ENCODE results near the gene FGFR4. TPM values are rescaled to one million over a fixed set of nuclear protein-coding genes. Genes with fewer than 3 reads are reported as not detected.

Gene FGFR4
- total RNA-seq, 1 experiment from 2014 or later, result 291 TPM

- TF ChIP-seq, protein P1, sequence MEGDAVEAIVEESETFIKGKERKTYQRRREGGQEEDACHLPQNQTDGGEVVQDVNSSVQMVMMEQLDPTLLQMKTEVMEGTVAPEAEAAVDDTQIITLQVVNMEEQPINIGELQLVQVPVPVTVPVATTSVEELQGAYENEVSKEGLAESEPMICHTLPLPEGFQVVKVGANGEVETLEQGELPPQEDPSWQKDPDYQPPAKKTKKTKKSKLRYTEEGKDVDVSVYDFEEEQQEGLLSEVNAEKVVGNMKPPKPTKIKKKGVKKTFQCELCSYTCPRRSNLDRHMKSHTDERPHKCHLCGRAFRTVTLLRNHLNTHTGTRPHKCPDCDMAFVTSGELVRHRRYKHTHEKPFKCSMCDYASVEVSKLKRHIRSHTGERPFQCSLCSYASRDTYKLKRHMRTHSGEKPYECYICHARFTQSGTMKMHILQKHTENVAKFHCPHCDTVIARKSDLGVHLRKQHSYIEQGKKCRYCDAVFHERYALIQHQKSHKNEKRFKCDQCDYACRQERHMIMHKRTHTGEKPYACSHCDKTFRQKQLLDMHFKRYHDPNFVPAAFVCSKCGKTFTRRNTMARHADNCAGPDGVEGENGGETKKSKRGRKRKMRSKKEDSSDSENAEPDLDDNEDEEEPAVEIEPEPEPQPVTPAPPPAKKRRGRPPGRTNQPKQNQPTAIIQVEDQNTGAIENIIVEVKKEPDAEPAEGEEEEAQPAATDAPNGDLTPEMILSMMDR (IDR thresholded peaks at IDR 0.05; ENCODE audit: unreplicated experiment), result peak; percentile 98
- Mint-ChIP-seq H3K4me3 (ENCODE audit: low read depth, unreplicated experiment) (no peak overlapping the region), H3K27ac (ENCODE audit: unreplicated experiment) (no peak overlapping the region), H3K27me3 (ENCODE audit: unreplicated experiment) (no peaks in the 10 kb centered on the region), H3K9me3 (ENCODE audit: low read depth, unreplicated experiment) (no peaks in the 10 kb centered on the region), H3K4me1 (ENCODE audit: low read depth, unreplicated experiment) (peaks cover 20% of the 10 kb centered on the region), H3K36me3 (ENCODE audit: insufficient read depth, unreplicated experiment) (peaks cover 6% of the 10 kb centered on the region)
- peak; percentile 85 for DNase-seq
- intact Hi-C loops (cut with micrococcal nuclease; ENCODE audit: unreplicated experiment), result loop anchor here (1.0 to 10.0 kb wide), 4 partner anchors 189 to 453 kb away; partner anchors contain the start of genes PRELID1 and RAB24
- CTCF ChIA-PET, result interaction anchor here (0.5 to 4.7 kb wide), 10 partner anchors 10 to 453 kb away, joined by 3 to 73 read pairs (median 5); partner anchors contain the start of gene FGFR4
- BruUV-seq (replicated peaks), result no TSS peak
Measured at GRCh38 chr5:177113566-177114424, 27.1 kb downstream of the FGFR4 start.

- no peak overlapping the region for H3K27ac Mint-ChIP-seq (ENCODE audit: unreplicated experiment)
- no peak for DNase-seq
- H3K9me3 Mint-ChIP-seq (ENCODE audit: low read depth, unreplicated experiment), result no peaks in the 10 kb centered on the region
- BruUV-seq (replicated peaks), result no TSS peak
- intact Hi-C loops (cut with micrococcal nuclease; ENCODE audit: unreplicated experiment), result loop anchor here (10.0 kb wide), 1 partner anchor 338 kb away; no protein-coding TSS in a partner anchor
- TF ChIP-seq, protein P1 (IDR thresholded peaks at IDR 0.05; ENCODE audit: unreplicated experiment), result peak; percentile 3
- H3K4me1 Mint-ChIP-seq (ENCODE audit: low read depth, unreplicated experiment), result peaks cover 4% of the 10 kb centered on the region
- peaks cover 2% of the 10 kb centered on the region for H3K36me3 Mint-ChIP-seq (ENCODE audit: insufficient read depth, unreplicated experiment)
- no peaks in the 10 kb centered on the region for H3K27me3 Mint-ChIP-seq (ENCODE audit: unreplicated experiment)
- CTCF ChIA-PET, result no interaction called here
- no peak overlapping the region for H3K4me3 Mint-ChIP-seq (ENCODE audit: low read depth, unreplicated experiment)
Measured at GRCh38 chr5:177116631-177117373, 30.1 kb downstream of the FGFR4 start.

DNA sequence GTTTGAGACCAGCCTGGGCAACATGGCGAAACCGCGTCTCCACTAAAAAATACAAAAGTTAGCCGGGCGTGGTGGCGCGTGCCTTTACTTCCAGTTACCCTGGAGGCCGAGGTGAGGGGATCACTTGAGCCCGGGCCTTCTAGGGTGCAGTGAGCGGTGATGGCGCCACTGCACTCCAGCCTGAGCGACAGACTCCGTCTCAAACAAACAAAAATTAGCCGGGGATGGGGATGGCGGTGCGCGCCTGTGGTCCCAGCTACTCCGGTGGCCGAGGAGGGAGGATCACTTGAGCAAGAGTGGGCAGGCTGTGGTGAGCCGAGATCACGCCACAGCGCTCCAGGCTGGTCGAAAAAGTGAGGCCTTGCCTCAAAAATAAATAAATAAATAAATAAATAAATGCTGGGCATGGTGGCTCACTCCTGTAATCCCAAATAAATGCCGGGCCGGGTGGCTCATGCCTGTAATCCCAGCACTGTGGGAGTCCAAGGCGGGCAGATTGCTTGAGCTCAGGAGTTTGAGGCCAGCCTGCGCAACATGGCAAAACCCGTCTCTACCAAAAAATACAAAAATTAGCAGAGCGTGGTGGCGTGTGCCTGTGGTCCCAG lies 30.8 kb downstream of the FGFR4 start:
- no peak overlapping the region for H3K4me3 Mint-ChIP-seq (ENCODE audit: low read depth, unreplicated experiment)
- no TSS peak for BruUV-seq (replicated peaks)
- peaks cover 3% of the 10 kb centered on the region for H3K9me3 Mint-ChIP-seq (ENCODE audit: low read depth, unreplicated experiment)
- H3K4me1 Mint-ChIP-seq (ENCODE audit: low read depth, unreplicated experiment), result no peaks in the 10 kb centered on the region
- H3K27me3 Mint-ChIP-seq (ENCODE audit: unreplicated experiment), result peaks cover 6% of the 10 kb centered on the region
- no peak for DNase-seq
- TF ChIP-seq, protein P1 (IDR thresholded peaks at IDR 0.05; ENCODE audit: unreplicated experiment), result no peak
- intact Hi-C loops (cut with micrococcal nuclease; ENCODE audit: unreplicated experiment), result loop anchor here (10.0 kb wide), 1 partner anchor 337 kb away; no protein-coding TSS in a partner anchor
- no peak overlapping the region for H3K27ac Mint-ChIP-seq (ENCODE audit: unreplicated experiment)
- CTCF ChIA-PET, result no interaction called here
- H3K36me3 Mint-ChIP-seq (ENCODE audit: insufficient read depth, unreplicated experiment), result no peaks in the 10 kb centered on the region

- Mint-ChIP-seq H3K27me3 (ENCODE audit: unreplicated experiment) (peaks cover 13% of the 10 kb centered on the region), H3K4me3 (ENCODE audit: low read depth, unreplicated experiment) (no peak overlapping the region), H3K27ac (ENCODE audit: unreplicated experiment) (no peak overlapping the region), H3K36me3 (ENCODE audit: insufficient read depth, unreplicated experiment) (no peaks in the 10 kb centered on the region), H3K9me3 (ENCODE audit: low read depth, unreplicated experiment) (peaks cover 6% of the 10 kb centered on the region), H3K4me1 (ENCODE audit: low read depth, unreplicated experiment) (no peaks in the 10 kb centered on the region)
- TF ChIP-seq, protein P1 (IDR thresholded peaks at IDR 0.05; ENCODE audit: unreplicated experiment), result no peak
- BruUV-seq (replicated peaks), result no TSS peak
- no peak for DNase-seq
- CTCF ChIA-PET, result interaction anchor here (0.6 kb wide), 1 partner anchor 23 kb away, joined by 3 read pairs; no protein-coding TSS in a partner anchor
- intact Hi-C loops (cut with micrococcal nuclease; ENCODE audit: unreplicated experiment), result no loop called here
Measured at GRCh38 chr5:177122566-177122965, 35.9 kb downstream of the FGFR4 start.

Measured in Calu3 (cell line).